ENCODE results near the gene CHST13. TPM values are rescaled to one million over a fixed set of nuclear protein-coding genes. Genes with fewer than 3 reads are reported as not detected.

The CHST13 gene
- total and polyA plus RNA-seq, 2 donors (not counting 3 experiments of a cell fraction or from before 2014, with no cell fraction given), result 0.04 TPM; not detected in 1

DNA sequence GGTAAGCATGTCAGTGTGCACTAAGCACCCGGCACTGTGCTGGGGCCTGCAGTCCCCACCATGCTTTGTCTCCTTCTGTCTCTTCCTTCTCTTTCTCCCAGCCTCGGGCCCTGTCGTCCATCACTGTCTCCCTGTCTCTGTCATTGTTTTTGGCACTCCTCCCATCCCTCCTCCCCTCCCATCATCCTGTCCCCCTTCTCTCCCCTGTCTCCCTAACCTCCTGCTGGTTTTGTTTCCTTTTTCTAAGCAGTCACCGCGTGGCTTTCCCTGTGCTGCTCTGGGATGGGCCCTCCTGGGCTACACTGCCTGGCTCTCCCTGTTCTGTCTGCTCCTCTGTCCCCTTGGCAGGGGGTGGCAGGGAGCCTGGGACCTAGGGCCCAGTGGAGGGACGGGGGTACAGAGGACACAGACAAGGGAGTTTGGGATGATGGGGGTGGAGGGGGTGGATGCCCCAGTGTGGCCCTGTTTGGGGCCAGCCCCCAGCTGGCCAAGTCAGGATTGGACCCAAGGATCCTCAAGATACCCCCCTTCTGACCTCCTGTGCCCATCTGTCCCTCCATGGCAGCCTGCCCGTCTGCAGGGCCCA lies 5.7 kb downstream of the CHST13 start:
- no peaks in the 10 kb centered on the region for H3K9me1 ChIP-seq (replicated peaks; ENCODE audit: control insufficient read depth, extremely low read depth, insufficient read depth, low read length)
- H3K27ac ChIP-seq (ENCODE audit: insufficient read depth, low read depth, low read length), result no peak overlapping the region
- no peaks in the 10 kb centered on the region for H3K36me3 ChIP-seq (ENCODE audit: control insufficient read depth in 2 of 2, extremely low read depth in 1 of 2, insufficient read depth in 2 of 2, low read length in 2 of 2)
- no TSS peak for BruUV-seq (replicated peaks)
- no peaks in the 10 kb centered on the region for H3K9me3 ChIP-seq (replicated peaks; ENCODE audit: control insufficient read depth, insufficient read depth, low read length)
- no peaks in the 10 kb centered on the region for H4K20me1 ChIP-seq (replicated peaks; ENCODE audit: control insufficient read depth, extremely low read depth, insufficient read depth, low read length)
- DNase-seq (ENCODE audit: low read depth, low spot score) (no peak), FAIRE-seq (no peak)
- POLR2A ChIA-PET, result no interaction called here
- H3K4me3 ChIP-seq (replicated peaks in 1 of 3; ENCODE audit: insufficient read depth in 1 of 3, low read depth in 1 of 3, low read length in 3 of 3), result no peak overlapping the region
- CTCF ChIA-PET, result no interaction called here
- H3K79me2 ChIP-seq (ENCODE audit: control insufficient read depth, insufficient read depth, low read length), result no peaks in the 10 kb centered on the region
- H2AFZ ChIP-seq (ENCODE audit: low read depth, low read length), result no peak overlapping the region
- H3K9ac ChIP-seq (replicated peaks; ENCODE audit: extremely low read depth, insufficient read depth, low read length), result no peak overlapping the region
- no peaks in the 10 kb centered on the region for H3K4me1 ChIP-seq (ENCODE audit: control insufficient read depth, extremely low read depth, insufficient read depth, low read length)
- peaks cover 2 to 16% of the 10 kb centered on the region in 2 experiments for H3K27me3 ChIP-seq (ENCODE audit: control insufficient read depth in 2 of 2, insufficient read depth in 2 of 2, low read length in 2 of 2)
- no peak overlapping the region for H3K4me2 ChIP-seq (ENCODE audit: insufficient read depth, low read length)
- dilution Hi-C loops (cut with MboI; ENCODE audit: extremely low pct_ligation_motif_present, low sequenced_read_pairs) (no loop called here), intact Hi-C loops (cut with micrococcal nuclease) (loop anchor here (10.0 kb wide), 1 partner anchor 475 kb away; no protein-coding TSS in a partner anchor)
- TF ChIP-seq POLR2A (IDR thresholded peaks at IDR 0.05; ENCODE audit: low read depth, low read length) (no peak), GATA2 (IDR thresholded peaks at IDR 0.05; ENCODE audit: insufficient read depth, insufficient read length, low read depth, low read length) (no peak), MYC (IDR thresholded peaks at IDR 0.05; ENCODE audit: low read depth, low read length) (no peak), FOS (IDR thresholded peaks at IDR 0.05; ENCODE audit: borderline replicate concordance, insufficient read depth, low read length) (no peak), JUN (IDR thresholded peaks at IDR 0.05; ENCODE audit: borderline replicate concordance, insufficient read depth, insufficient read length, low read depth) (no peak)
- TF ChIP-seq, protein P1, sequence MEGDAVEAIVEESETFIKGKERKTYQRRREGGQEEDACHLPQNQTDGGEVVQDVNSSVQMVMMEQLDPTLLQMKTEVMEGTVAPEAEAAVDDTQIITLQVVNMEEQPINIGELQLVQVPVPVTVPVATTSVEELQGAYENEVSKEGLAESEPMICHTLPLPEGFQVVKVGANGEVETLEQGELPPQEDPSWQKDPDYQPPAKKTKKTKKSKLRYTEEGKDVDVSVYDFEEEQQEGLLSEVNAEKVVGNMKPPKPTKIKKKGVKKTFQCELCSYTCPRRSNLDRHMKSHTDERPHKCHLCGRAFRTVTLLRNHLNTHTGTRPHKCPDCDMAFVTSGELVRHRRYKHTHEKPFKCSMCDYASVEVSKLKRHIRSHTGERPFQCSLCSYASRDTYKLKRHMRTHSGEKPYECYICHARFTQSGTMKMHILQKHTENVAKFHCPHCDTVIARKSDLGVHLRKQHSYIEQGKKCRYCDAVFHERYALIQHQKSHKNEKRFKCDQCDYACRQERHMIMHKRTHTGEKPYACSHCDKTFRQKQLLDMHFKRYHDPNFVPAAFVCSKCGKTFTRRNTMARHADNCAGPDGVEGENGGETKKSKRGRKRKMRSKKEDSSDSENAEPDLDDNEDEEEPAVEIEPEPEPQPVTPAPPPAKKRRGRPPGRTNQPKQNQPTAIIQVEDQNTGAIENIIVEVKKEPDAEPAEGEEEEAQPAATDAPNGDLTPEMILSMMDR (IDR thresholded peaks at IDR 0.05; ENCODE audit: extremely low read depth in 1 of 2, insufficient read depth in 1 of 2, low read depth in 1 of 2, low read length in 2 of 2), result no peak
- TF ChIP-seq, protein P2, sequence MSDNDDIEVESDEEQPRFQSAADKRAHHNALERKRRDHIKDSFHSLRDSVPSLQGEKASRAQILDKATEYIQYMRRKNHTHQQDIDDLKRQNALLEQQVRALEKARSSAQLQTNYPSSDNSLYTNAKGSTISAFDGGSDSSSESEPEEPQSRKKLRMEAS (IDR thresholded peaks at IDR 0.05; ENCODE audit: insufficient read depth, insufficient read length), result no peak

Data from endothelial cell of umbilical vein (primary cell).